Vagina (tissue), 2 donors: ENCODE data around the gene NAXE. TPM values are rescaled to one million over a fixed set of nuclear protein-coding genes. Genes with fewer than 3 reads are reported as not detected.

Experiments used
- DNase-seq, 2 donors: peaks; one replicate each; pipeline ENCODE4 v3.0.0-alpha.2; 2017; ENCODE audit errors: extremely low spot score in 2 of 2
- H3K27ac ChIP-seq: fragments of 200-600 bp; sonication (generic); one replicate; pipeline ENCODE4 v1.5.1; 2019
- H3K27me3 ChIP-seq: fragments of 200-600 bp; sonication (generic); one replicate; pipeline ENCODE4 v1.5.1; 2019
- H3K36me3 ChIP-seq, 2 donors: fragments of 200-600 bp; sonication (generic); one replicate each; pipeline ENCODE4 v1.5.1; 2017 to 2019
- H3K4me1 ChIP-seq: fragments of 200-600 bp; sonication (generic); one replicate; pipeline ENCODE4 v1.5.1; 2019
- H3K4me3 ChIP-seq, 2 donors: fragments of 200-600 bp; sonication (generic); 1 replicate in 1 of 2; 2 replicates in 1 of 2; pipeline ENCODE4 v1.5.1; 2016 to 2019
- H3K9me3 ChIP-seq: fragments of 200-600 bp; sonication (generic); one replicate; pipeline ENCODE4 v1.5.1; 2019
- POLR2A ChIP-seq, 2 donors: fragments of 450-650 bp; IDR thresholded peaks; one replicate each; pipeline ENCODE4 v1.6.1; 2017; ENCODE audit warnings: antibody characterized with exemption in 2 of 2, mild to moderate bottlenecking in 2 of 2, moderate library complexity in 2 of 2
- POLR2AphosphoS5 ChIP-seq, 2 donors: sonication (generic); formaldehyde crosslinking; IDR thresholded peaks; one replicate each; pipeline ENCODE4 v1.9.0; 2017; ENCODE audit warnings: antibody characterized with exemption in 2 of 2, mild to moderate bottlenecking in 2 of 2, low read depth in 1 of 2; ENCODE audit not compliant: insufficient read depth in 1 of 2
- intact Hi-C: fragments of 100-400 bp; cut with DNase I; formaldehyde crosslinking; loops from one replicate; pipeline ENCODE4 v1.15.1; 2023
- total RNA-seq: library from RNA; depleted of rRNA; stranded (reverse); fragments of >200 nt; gene quantifications from one replicate; pipeline ENCODE4 v1.2.3, GENCODE V29; 2016
- TF ChIP-seq, protein P1 (sequence below), 3 experiments: fragments of 450-650 bp in 2 of 3; fragments of 200-600 bp in 1 of 3; sonication (generic) in 1 of 3; IDR thresholded peaks; one replicate each; pipeline ENCODE4 v1.5.1; 2017 to 2019; ENCODE audit warnings: antibody characterized with exemption in 3 of 3, mild to moderate bottlenecking in 2 of 3, moderate library complexity in 2 of 3

Gene NAXE
- total RNA-seq, 1 donor from 2014 or later: 46.7 TPM

DNA sequence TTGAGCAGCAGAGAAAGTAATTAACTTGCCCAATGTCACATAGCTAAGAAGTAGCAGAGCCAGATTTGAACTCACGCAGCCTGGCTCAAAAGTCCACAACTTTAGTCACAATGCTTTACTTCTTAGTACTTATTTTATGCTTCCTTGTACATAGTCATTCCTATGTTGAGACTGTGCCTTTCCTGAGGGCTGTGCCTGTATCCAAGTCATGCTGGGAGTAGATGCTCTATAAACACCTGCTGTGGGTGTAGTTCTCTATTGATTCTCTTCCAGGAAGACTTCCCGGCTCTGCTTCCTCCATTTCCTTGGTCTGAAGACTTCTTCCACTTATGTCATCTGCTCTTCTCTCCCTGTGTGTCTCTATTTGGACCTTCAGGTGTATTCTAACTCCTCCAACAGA lies 35.9 kb upstream of the NAXE start:
- no peak for TF ChIP-seq POLR2A (IDR thresholded peaks at IDR 0.05)
- TF ChIP-seq, protein P1, sequence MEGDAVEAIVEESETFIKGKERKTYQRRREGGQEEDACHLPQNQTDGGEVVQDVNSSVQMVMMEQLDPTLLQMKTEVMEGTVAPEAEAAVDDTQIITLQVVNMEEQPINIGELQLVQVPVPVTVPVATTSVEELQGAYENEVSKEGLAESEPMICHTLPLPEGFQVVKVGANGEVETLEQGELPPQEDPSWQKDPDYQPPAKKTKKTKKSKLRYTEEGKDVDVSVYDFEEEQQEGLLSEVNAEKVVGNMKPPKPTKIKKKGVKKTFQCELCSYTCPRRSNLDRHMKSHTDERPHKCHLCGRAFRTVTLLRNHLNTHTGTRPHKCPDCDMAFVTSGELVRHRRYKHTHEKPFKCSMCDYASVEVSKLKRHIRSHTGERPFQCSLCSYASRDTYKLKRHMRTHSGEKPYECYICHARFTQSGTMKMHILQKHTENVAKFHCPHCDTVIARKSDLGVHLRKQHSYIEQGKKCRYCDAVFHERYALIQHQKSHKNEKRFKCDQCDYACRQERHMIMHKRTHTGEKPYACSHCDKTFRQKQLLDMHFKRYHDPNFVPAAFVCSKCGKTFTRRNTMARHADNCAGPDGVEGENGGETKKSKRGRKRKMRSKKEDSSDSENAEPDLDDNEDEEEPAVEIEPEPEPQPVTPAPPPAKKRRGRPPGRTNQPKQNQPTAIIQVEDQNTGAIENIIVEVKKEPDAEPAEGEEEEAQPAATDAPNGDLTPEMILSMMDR (IDR thresholded peaks at IDR 0.05): no peak
- no peak for TF ChIP-seq POLR2AphosphoS5 (IDR thresholded peaks at IDR 0.05; ENCODE audit: insufficient read depth in 1 of 2, low read depth in 1 of 2)
- no peak overlapping the region for H3K4me3 ChIP-seq
- H3K36me3 ChIP-seq: no peaks in the 10 kb centered on the region
- H3K27me3 ChIP-seq: no peaks in the 10 kb centered on the region
- H3K27ac ChIP-seq: no peak overlapping the region
- H3K9me3 ChIP-seq: no peaks in the 10 kb centered on the region
- DNase-seq: no peak
- intact Hi-C loops: no loop called here
- no peaks in the 10 kb centered on the region for H3K4me1 ChIP-seq

DNA sequence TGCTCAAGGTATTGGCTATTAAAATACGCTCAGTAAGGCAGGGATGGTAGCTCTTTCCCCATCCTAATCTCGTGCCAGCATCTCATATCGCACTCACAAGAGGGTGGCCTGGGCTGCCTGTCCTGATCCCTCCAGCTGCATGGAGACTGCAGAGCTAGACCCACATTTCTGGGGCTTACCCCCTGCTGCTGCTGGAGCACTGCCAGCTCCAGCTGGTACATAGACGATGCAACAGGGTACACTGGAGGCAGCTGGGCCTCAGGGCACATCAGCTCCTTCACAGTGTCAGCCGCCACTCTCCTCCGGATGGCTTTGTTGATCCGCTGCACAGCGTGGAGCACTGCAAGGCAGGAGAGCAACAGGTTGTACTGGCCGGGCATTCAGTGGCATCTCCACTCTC lies 35.2 kb upstream of the NAXE start:
- no peak for DNase-seq
- H3K4me1 ChIP-seq: no peaks in the 10 kb centered on the region
- no peak overlapping the region for H3K4me3 ChIP-seq
- no peak overlapping the region for H3K27ac ChIP-seq
- intact Hi-C loops: no loop called here
- no peaks in the 10 kb centered on the region for H3K27me3 ChIP-seq
- no peaks in the 10 kb centered on the region for H3K9me3 ChIP-seq
- H3K36me3 ChIP-seq: no peaks in the 10 kb centered on the region
- TF ChIP-seq POLR2AphosphoS5 (IDR thresholded peaks at IDR 0.05; ENCODE audit: insufficient read depth in 1 of 2, low read depth in 1 of 2) (no peak), POLR2A (IDR thresholded peaks at IDR 0.05) (no peak)
- TF ChIP-seq, protein P1 (IDR thresholded peaks at IDR 0.05): no peak

DNA sequence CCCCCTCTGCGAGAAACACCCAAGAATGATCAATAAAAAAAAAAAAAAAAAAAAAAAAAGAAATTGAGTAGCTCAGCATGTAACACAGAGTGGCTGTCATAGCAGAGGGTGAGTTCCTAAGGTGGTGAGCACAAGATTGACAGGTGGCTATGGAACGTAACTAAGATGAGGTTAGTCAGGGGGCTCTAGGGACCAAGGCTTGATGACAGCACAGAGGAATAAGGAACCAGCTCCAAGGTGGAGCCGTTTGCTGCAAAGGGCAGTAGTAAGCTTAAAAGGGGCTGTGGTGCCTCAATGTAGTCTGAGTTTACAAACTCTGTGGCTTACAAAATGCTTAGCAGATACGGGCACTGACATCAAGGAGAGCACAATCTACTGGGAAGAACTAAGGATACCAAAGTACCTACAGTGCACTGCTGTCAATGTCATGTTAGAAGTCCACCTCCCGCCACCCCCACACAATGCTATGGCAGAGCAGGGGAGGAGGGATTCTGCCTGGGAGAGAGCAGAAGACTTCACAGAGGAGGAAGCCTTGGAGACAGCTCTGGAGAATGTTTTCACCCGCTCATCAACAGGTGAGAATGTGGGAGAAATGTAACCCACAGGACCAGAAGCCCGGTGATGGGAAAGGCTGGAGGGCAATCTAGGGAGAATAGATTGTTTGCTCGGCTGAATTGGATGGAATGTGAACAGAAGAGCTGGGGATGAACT lies 32.3 kb upstream of the NAXE start:
- no peaks in the 10 kb centered on the region for H3K4me1 ChIP-seq
- no peaks in the 10 kb centered on the region for H3K27me3 ChIP-seq
- H3K9me3 ChIP-seq: no peaks in the 10 kb centered on the region
- H3K36me3 ChIP-seq: no peaks in the 10 kb centered on the region
- no peak overlapping the region for H3K4me3 ChIP-seq
- no peak overlapping the region for H3K27ac ChIP-seq
- DNase-seq: no peak
- intact Hi-C loops: no loop called here
- TF ChIP-seq, protein P1 (IDR thresholded peaks at IDR 0.05): no peak
- TF ChIP-seq POLR2AphosphoS5 (IDR thresholded peaks at IDR 0.05; ENCODE audit: insufficient read depth in 1 of 2, low read depth in 1 of 2): no peak
- no peak for TF ChIP-seq POLR2A (IDR thresholded peaks at IDR 0.05)

DNA sequence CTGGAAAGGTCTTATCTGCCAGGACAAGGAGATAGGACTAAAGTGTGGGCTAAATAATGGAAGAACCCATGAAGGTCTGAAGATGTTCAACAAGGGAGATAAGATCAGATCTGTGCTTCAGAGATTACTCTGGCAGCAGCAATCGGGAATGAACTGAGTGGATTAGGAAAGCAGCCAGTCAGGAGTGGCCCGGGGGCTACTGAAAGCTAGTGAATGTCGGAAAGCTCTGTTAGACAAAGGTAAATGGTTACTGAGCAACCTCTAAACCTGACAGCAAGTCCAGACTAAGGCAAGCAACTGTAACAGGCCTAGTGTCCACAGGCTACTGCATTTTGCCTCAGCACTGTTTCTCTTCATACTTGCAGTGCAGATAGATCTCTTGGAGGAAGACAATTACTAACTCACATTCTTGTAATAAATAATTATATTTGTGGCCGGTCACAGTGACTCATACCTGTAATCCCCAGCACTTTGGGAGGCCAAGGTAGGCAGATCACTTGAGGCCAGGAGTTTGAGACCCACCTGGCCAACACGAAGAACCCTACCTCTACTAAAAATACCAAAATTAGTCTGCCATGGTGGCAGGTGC lies 31.7 kb upstream of the NAXE start:
- intact Hi-C loops: no loop called here
- TF ChIP-seq POLR2A (IDR thresholded peaks at IDR 0.05) (no peak), POLR2AphosphoS5 (IDR thresholded peaks at IDR 0.05; ENCODE audit: insufficient read depth in 1 of 2, low read depth in 1 of 2) (no peak)
- TF ChIP-seq, protein P1 (IDR thresholded peaks at IDR 0.05): no peak
- Histone ChIP-seq H3K4me3 (no peak overlapping the region), H3K4me1 (no peaks in the 10 kb centered on the region), H3K9me3 (no peaks in the 10 kb centered on the region), H3K27me3 (no peaks in the 10 kb centered on the region), H3K27ac (no peak overlapping the region), H3K36me3 (no peaks in the 10 kb centered on the region)
- no peak for DNase-seq

DNA sequence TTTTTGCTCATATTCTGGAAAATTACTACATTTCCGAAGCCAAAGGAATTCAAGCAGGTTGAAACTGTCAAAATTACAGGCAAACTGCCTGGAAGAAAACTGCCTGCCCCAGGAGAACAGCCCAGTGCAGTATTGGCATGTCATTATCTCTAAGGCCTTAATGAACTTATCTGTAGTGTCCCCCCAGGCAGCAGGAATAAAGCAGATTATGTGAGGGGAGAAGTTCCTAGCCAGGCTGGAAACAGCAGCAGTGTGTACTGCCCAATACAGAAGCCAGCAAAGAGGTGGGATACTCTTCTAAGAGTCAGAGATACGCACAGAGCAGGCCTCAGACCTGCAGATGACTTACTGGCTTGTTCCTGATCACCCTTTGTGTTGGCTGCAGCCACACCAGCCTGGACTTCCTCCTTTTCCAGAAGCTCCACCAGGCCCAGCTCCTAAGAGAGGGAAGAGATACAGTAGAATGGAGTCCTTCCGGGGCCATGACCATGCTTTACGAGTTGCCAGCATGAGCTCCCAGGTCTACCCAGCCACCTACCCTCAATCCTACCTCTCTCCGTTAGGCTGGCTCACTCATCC lies 30.9 kb upstream of the NAXE start:
- no peak for DNase-seq
- H3K27ac ChIP-seq: no peak overlapping the region
- intact Hi-C loops: no loop called here

More for the DNA sequence above, 30.9 kb upstream of the NAXE start:
- Histone ChIP-seq H3K4me3 (no peak overlapping the region), H3K36me3 (no peaks in the 10 kb centered on the region), H3K27me3 (no peaks in the 10 kb centered on the region), H3K9me3 (no peaks in the 10 kb centered on the region), H3K4me1 (no peaks in the 10 kb centered on the region)
- TF ChIP-seq, protein P1 (IDR thresholded peaks at IDR 0.05): no peak
- TF ChIP-seq POLR2A (IDR thresholded peaks at IDR 0.05): no peak
- no peak for TF ChIP-seq POLR2AphosphoS5 (IDR thresholded peaks at IDR 0.05; ENCODE audit: insufficient read depth in 1 of 2, low read depth in 1 of 2)
